ENCODE results near the gene DOCK1. TPM values are rescaled to one million over a fixed set of nuclear protein-coding genes. Genes with fewer than 3 reads are reported as not detected.

DOCK1 gene
- polyA plus RNA-seq, 3 donors, result 67.2 to 68.8 (median 67.9) TPM

- no peak for DNase-seq (ENCODE audit: low read depth in 3 of 3, low spot score in 2 of 3)
These were observed 463.7 kb downstream of the DOCK1 start for GRCh38 chr10:127368929-127369328.

GRCh38 chr10:127370601-127371000 lies 465.4 kb downstream of the DOCK1 start:
- DNase-seq (ENCODE audit: low read depth in 3 of 3, low spot score in 2 of 3), result no peak

- DNase-seq (ENCODE audit: low read depth in 3 of 3, low spot score in 2 of 3), result no peak
These were observed 467.1 kb downstream of the DOCK1 start for GRCh38 chr10:127372361-127372760.

GRCh38 chr10:127374074-127374680 lies 468.9 kb downstream of the DOCK1 start:
- no peak for DNase-seq (ENCODE audit: low read depth in 3 of 3, low spot score in 2 of 3)

GRCh38 chr10:127374901-127375300 lies 469.7 kb downstream of the DOCK1 start:
- no peak for DNase-seq (ENCODE audit: low read depth in 3 of 3, low spot score in 2 of 3)

- no peak for DNase-seq (ENCODE audit: low read depth in 3 of 3, low spot score in 2 of 3)
These were observed 470.2 kb downstream of the DOCK1 start for GRCh38 chr10:127375461-127375860.

- DNase-seq (ENCODE audit: low read depth in 3 of 3, low spot score in 2 of 3), result no peak
These were observed 470.8 kb downstream of the DOCK1 start for GRCh38 chr10:127376071-127376470.

GRCh38 chr10:127378628-127379027 lies 473.4 kb downstream of the DOCK1 start:
- no peak for DNase-seq (ENCODE audit: low read depth in 3 of 3, low spot score in 2 of 3)

- no peak for DNase-seq (ENCODE audit: low read depth in 3 of 3, low spot score in 2 of 3)
These were observed 479.3 kb downstream of the DOCK1 start for GRCh38 chr10:127384532-127384931.

- DNase-seq (ENCODE audit: low read depth in 3 of 3, low spot score in 2 of 3), result no peak
These were observed 479.8 kb downstream of the DOCK1 start for GRCh38 chr10:127385066-127385465.

- DNase-seq (ENCODE audit: low read depth in 3 of 3, low spot score in 2 of 3), result no peak
These were observed 481.5 kb downstream of the DOCK1 start for GRCh38 chr10:127386606-127387327.

- DNase-seq (ENCODE audit: low read depth in 3 of 3, low spot score in 2 of 3), result no peak
These were observed 486.6 kb downstream of the DOCK1 start for GRCh38 chr10:127391875-127392274.

GRCh38 chr10:127392351-127393235 lies 487.4 kb downstream of the DOCK1 start:
- DNase-seq (ENCODE audit: low read depth in 3 of 3, low spot score in 2 of 3), result no peak

- no peak for DNase-seq (ENCODE audit: low read depth in 3 of 3, low spot score in 2 of 3)
These were observed 493.1 kb downstream of the DOCK1 start for GRCh38 chr10:127398140-127398970.

- no peak for DNase-seq (ENCODE audit: low read depth in 3 of 3, low spot score in 2 of 3)
These were observed 493.7 kb downstream of the DOCK1 start for GRCh38 chr10:127398971-127399365.

- no peak for DNase-seq (ENCODE audit: low read depth in 3 of 3, low spot score in 2 of 3)
These were observed 494.4 kb downstream of the DOCK1 start for GRCh38 chr10:127399668-127400067.

- no peak for DNase-seq (ENCODE audit: low read depth in 3 of 3, low spot score in 2 of 3)
These were observed 495.0 kb downstream of the DOCK1 start for GRCh38 chr10:127400216-127400615.

- no peak for DNase-seq (ENCODE audit: low read depth in 3 of 3, low spot score in 2 of 3)
These were observed 497.6 kb downstream of the DOCK1 start for GRCh38 chr10:127402596-127403409.

GRCh38 chr10:127405221-127405620 lies 500.0 kb downstream of the DOCK1 start:
- DNase-seq (ENCODE audit: low read depth in 3 of 3, low spot score in 2 of 3), result no peak

All from right renal cortex interstitium (tissue), 3 donors.